ENCODE measurements around the gene LCN15. TPM values are rescaled to one million over a fixed set of nuclear protein-coding genes. Genes with fewer than 3 reads are reported as not detected.
"Not testable (repeated sequence)": the region's sequence is repeated elsewhere in the genome, so short reads cannot be mapped to it uniquely, and the experiment has no call there.

Gene LCN15
- total RNA-seq, 1 donor from 2014 or later, result 1.9 TPM

DNA sequence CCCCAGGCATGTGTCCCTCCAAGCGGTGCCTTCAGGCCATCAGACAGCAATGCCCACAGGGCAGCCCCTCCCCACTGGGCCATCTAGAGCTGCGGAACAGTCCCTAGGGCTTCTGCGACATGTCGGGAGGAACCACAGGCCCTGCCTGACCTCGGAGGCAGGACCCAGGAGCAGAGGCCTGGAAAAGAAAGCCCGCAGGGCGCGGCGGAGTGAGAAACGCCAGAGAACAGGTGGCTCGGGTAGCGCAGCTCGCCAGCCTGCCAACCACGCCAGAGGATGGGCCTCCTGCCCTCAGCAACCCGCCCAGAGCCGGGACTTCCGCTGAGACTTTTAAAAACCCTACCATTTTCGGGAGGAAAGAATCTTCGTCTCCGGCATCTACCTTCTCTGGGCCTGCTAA is 7.0 kb downstream of the LCN15 start:
- no peak overlapping the region for H3K27ac Mint-ChIP-seq (ENCODE audit: unreplicated experiment)
- TF ChIP-seq CTCF (IDR thresholded peaks at IDR 0.05; ENCODE audit: partially characterized antibody, unreplicated experiment), result no peak
- peaks cover 10% of the 10 kb centered on the region for H3K4me1 Mint-ChIP-seq (ENCODE audit: low read depth, unreplicated experiment)
- peaks cover 5% of the 10 kb centered on the region for H3K36me3 Mint-ChIP-seq (ENCODE audit: unreplicated experiment)
- no peak for DNase-seq
- peaks cover 15% of the 10 kb centered on the region for H3K9me3 Mint-ChIP-seq (ENCODE audit: unreplicated experiment)
- H3K27me3 Mint-ChIP-seq (ENCODE audit: unreplicated experiment), result peaks cover 7% of the 10 kb centered on the region
- H3K4me3 Mint-ChIP-seq (ENCODE audit: unreplicated experiment), result no peak overlapping the region

DNA sequence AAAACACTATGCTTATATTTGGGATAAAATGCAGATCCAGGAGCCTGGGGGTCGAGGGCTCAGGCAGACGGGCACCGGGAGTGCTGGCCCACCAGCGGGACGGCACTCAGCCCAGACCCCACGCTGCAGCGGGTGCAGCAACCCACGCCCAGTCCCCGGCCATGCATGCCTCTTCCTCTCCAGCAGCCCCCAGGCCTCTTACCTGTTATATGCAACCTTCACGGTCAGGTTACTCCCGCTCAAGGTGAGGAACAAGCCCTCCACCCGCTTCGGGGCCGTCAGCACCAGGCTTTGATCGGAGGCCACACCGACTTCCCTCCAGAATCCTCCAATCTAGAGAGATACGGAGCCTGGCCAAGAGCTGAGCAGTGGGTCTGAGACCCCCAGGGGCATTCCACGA is 7.5 kb downstream of the LCN15 start:
- peaks cover 10% of the 10 kb centered on the region for H3K4me1 Mint-ChIP-seq (ENCODE audit: low read depth, unreplicated experiment)
- no peak for DNase-seq
- H3K27me3 Mint-ChIP-seq (ENCODE audit: unreplicated experiment), result peaks cover 7% of the 10 kb centered on the region
- no peak for TF ChIP-seq CTCF (IDR thresholded peaks at IDR 0.05; ENCODE audit: partially characterized antibody, unreplicated experiment)
- no peak overlapping the region for H3K4me3 Mint-ChIP-seq (ENCODE audit: unreplicated experiment)
- no peak overlapping the region for H3K27ac Mint-ChIP-seq (ENCODE audit: unreplicated experiment)
- H3K9me3 Mint-ChIP-seq (ENCODE audit: unreplicated experiment), result peaks cover 15% of the 10 kb centered on the region
- H3K36me3 Mint-ChIP-seq (ENCODE audit: unreplicated experiment), result peaks cover 7% of the 10 kb centered on the region

- no peak overlapping the region for H3K4me3 Mint-ChIP-seq (ENCODE audit: unreplicated experiment)
- no peak for TF ChIP-seq CTCF (IDR thresholded peaks at IDR 0.05; ENCODE audit: partially characterized antibody, unreplicated experiment)
- peaks cover 6% of the 10 kb centered on the region for H3K27me3 Mint-ChIP-seq (ENCODE audit: unreplicated experiment)
- DNase-seq, result no peak
- H3K27ac Mint-ChIP-seq (ENCODE audit: unreplicated experiment), result peak overlapping the region; percentile 52
- H3K4me1 Mint-ChIP-seq (ENCODE audit: low read depth, unreplicated experiment), result peaks cover 8% of the 10 kb centered on the region
- peaks cover 15% of the 10 kb centered on the region for H3K9me3 Mint-ChIP-seq (ENCODE audit: unreplicated experiment)
- H3K36me3 Mint-ChIP-seq (ENCODE audit: unreplicated experiment), result peaks cover 7% of the 10 kb centered on the region
Observed at GRCh38 chr9:136756134-136756438, 8.2 kb downstream of the LCN15 start.

DNA sequence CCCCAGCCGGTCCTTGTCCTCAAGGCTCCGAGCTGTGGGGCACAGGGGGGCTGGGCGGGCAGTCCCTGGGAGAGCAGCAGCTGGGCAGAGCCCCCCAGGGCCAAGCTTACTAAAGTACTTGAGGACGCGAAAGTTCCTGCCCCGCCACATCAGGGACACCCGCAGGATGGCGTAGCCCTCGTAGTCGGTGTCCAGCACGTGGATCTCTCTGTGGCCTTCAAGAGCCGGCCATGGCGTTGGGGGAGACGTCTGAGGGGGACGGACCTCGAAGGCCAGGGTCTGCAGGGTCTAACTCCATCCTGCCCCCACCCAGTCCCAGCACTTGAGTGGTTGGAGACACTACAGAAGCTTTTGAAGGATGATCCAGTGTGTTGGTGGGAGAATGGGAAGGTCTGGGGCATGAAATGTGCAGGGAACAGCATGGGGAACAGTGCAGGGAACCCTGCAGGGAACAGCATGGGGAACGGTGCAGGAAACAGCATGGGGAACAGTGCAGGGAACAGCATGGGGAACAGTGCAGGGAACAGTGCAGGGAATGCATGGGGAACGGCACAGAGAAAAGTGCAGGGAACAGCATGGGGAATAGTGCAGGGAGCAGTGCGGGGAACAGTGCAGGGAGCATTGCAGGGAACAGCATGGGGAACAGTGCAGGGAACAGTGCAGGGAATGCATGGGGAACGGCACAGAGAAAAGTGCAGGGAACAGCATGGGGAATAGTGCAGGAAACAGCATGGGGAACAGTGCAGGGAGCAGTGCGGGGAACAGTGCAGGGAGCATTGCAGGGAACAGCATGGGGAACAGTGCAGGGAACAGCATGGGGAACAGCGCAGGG is 8.8 kb downstream of the LCN15 start:
- not testable (repeated sequence) for H3K36me3 Mint-ChIP-seq (ENCODE audit: unreplicated experiment); H3K27ac Mint-ChIP-seq (ENCODE audit: unreplicated experiment); H3K4me1 Mint-ChIP-seq (ENCODE audit: low read depth, unreplicated experiment); H3K27me3 Mint-ChIP-seq (ENCODE audit: unreplicated experiment); DNase-seq; H3K4me3 Mint-ChIP-seq (ENCODE audit: unreplicated experiment)
- H3K9me3 Mint-ChIP-seq (ENCODE audit: unreplicated experiment), result peaks cover 12% of the 10 kb centered on the region

DNA sequence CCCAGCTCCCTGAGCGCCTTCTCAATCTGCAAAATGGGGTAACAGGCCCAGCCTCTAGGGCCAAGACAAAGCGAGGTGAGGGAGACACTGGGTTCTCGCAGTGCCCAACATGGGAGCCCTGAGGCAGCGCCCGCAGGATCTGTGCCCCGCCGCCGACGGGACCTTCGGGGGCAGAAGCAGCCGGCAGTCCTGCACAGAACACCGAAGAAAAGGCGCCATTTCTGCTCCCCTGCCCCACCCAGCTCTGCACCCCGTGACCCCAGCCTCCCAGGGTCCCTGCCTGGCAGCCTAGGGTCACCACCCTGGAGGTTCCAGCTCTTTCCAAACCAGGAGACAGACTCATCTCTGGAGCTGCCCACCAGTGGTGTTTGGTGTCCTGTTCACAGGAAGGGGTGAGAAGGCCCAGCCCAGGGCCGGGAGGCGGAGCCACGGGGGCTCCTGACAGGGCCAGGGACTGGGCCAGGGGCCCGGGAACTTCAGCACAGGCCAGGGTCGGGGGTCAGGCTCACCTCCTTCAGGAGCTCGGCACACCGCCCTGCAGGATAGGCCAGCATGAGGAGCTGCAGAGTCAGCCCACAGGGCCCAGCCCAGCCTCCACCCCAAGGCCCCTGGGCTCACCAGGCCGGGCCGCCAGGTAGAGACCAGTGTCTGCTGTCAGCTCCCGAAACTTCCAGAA is 9.6 kb downstream of the LCN15 start:
- Mint-ChIP-seq H3K36me3 (ENCODE audit: unreplicated experiment) (peaks cover 7% of the 10 kb centered on the region), H3K4me3 (ENCODE audit: unreplicated experiment) (no peak overlapping the region), H3K4me1 (ENCODE audit: low read depth, unreplicated experiment) (peaks cover 2% of the 10 kb centered on the region), H3K27me3 (ENCODE audit: unreplicated experiment) (peaks cover 3% of the 10 kb centered on the region), H3K27ac (ENCODE audit: unreplicated experiment) (no peak overlapping the region), H3K9me3 (ENCODE audit: unreplicated experiment) (peaks cover 12% of the 10 kb centered on the region)
- no peak for DNase-seq
- TF ChIP-seq CTCF (IDR thresholded peaks at IDR 0.05; ENCODE audit: partially characterized antibody, unreplicated experiment), result no peak

Measured in glutamatergic neuron (in vitro differentiated cells).